ENCODE data around the gene PEX10.

PEX10 gene

GRCh38 chr1:2375246-2375922, 37.0 kb downstream of the PEX10 start:
- no peak for DNase-seq (ENCODE audit: low read depth, low spot score)

GRCh38 chr1:2374252-2375155, 37.9 kb downstream of the PEX10 start:
- DNase-seq (ENCODE audit: low read depth, low spot score), result no peak

GRCh38 chr1:2373551-2374251, 38.7 kb downstream of the PEX10 start:
- DNase-seq (ENCODE audit: low read depth, low spot score), result no peak

- peak; percentile 42 for DNase-seq (ENCODE audit: low read depth, low spot score)
Measured at GRCh38 chr1:2372551-2373490, 39.5 kb downstream of the PEX10 start.

- DNase-seq (ENCODE audit: low read depth, low spot score), result no peak
Measured at GRCh38 chr1:2368053-2368744, 44.2 kb downstream of the PEX10 start.

- no peak for DNase-seq (ENCODE audit: low read depth, low spot score)
Measured at GRCh38 chr1:2363847-2364513, 48.4 kb downstream of the PEX10 start.

GRCh38 chr1:2360588-2361364, 51.6 kb downstream of the PEX10 start:
- peak; percentile 37 for DNase-seq (ENCODE audit: low read depth, low spot score)

GRCh38 chr1:2358651-2359640, 53.4 kb downstream of the PEX10 start:
- DNase-seq (ENCODE audit: low read depth, low spot score), result no peak

GRCh38 chr1:2358072-2358471, 54.3 kb downstream of the PEX10 start:
- DNase-seq (ENCODE audit: low read depth, low spot score), result no peak

GRCh38 chr1:2356911-2357845, 55.2 kb downstream of the PEX10 start:
- no peak for DNase-seq (ENCODE audit: low read depth, low spot score)

- DNase-seq (ENCODE audit: low read depth, low spot score), result no peak
Measured at GRCh38 chr1:2356401-2356800, 56.0 kb downstream of the PEX10 start.

GRCh38 chr1:2355373-2356261, 56.7 kb downstream of the PEX10 start:
- no peak for DNase-seq (ENCODE audit: low read depth, low spot score)

- DNase-seq (ENCODE audit: low read depth, low spot score), result no peak
Measured at GRCh38 chr1:2354511-2355372, 57.6 kb downstream of the PEX10 start.
